Stomach (tissue), 4 donors: ENCODE measurements around the gene UBXN2A.

Experiments used
- POLR2A ChIP-seq, 4 donors: fragments of 450-650 bp; IDR thresholded peaks; one replicate each; pipeline ENCODE4 v1.6.1; 2016; ENCODE audit warnings: antibody characterized with exemption in 4 of 4, control low read depth in 2 of 4, mild to moderate bottlenecking in 1 of 4, moderate library complexity in 1 of 4
- POLR2AphosphoS5 ChIP-seq, 3 donors: sonication (generic); formaldehyde crosslinking; IDR thresholded peaks; one replicate each; pipeline ENCODE4 v1.6.1; 2016; ENCODE audit warnings: antibody characterized with exemption in 3 of 3
- TF ChIP-seq, protein P1 (sequence below), 7 experiments: fragments of 450-650 bp in 4 of 7; fragments of 200-600 bp in 3 of 7; sonication (generic) in 3 of 7; IDR thresholded peaks; one replicate each; pipeline ENCODE4 v1.5.1; 2016 to 2019; ENCODE audit warnings: antibody characterized with exemption in 7 of 7, control low read depth in 2 of 7, mild to moderate bottlenecking in 1 of 7

DNA sequence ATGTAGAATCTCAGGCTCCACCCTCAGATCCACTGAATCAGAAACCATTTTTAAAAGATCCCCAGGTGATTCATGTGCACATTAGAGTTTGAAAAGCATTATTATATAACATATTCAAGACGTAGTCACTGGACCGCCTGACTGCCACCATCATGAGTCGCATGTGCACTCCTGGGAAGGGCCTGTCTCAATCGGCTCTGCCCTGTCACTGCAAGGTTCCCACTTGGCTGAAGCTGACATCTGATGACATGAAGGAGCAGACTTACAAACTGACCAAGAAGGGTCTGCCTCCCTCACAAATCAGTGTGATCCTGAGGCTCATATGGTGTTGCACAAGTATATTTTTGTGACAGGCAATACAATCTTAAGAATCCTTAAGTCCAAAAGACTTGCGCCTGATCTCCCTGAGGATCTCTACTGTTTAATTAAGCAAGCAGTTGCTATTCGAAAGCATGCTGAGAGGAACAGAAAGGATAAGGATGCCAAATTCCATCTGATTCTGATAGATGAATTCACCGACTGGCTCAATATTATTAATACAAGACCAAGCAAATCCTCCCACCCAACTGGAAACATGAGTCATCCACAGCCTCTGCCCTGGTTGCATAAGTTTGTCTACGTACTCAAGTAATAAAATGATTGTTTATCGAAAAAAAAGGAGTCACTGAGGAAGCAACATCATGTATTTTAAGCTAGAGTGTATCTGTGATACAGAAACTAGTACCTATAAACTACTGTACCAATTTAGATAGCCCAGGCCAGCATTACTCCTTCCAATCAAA lies 39.5 kb upstream of the UBXN2A start:
- TF ChIP-seq, protein P1, sequence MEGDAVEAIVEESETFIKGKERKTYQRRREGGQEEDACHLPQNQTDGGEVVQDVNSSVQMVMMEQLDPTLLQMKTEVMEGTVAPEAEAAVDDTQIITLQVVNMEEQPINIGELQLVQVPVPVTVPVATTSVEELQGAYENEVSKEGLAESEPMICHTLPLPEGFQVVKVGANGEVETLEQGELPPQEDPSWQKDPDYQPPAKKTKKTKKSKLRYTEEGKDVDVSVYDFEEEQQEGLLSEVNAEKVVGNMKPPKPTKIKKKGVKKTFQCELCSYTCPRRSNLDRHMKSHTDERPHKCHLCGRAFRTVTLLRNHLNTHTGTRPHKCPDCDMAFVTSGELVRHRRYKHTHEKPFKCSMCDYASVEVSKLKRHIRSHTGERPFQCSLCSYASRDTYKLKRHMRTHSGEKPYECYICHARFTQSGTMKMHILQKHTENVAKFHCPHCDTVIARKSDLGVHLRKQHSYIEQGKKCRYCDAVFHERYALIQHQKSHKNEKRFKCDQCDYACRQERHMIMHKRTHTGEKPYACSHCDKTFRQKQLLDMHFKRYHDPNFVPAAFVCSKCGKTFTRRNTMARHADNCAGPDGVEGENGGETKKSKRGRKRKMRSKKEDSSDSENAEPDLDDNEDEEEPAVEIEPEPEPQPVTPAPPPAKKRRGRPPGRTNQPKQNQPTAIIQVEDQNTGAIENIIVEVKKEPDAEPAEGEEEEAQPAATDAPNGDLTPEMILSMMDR (IDR thresholded peaks at IDR 0.05): no peak
- peak in 1 of 3 donors; percentile 19 for TF ChIP-seq POLR2AphosphoS5 (IDR thresholded peaks at IDR 0.05)
- no peak for TF ChIP-seq POLR2A (IDR thresholded peaks at IDR 0.05)
